Astrocyte of the spinal cord (primary cell): ENCODE measurements around the gene FGF7.
A peak's percentile ranks its signal among the peaks of the same experiment; 100 is the strongest.

Source experiments
- DNase-seq: peaks from one replicate; pipeline ENCODE4 v3.0.0; 2011; ENCODE audit warnings: low read depth, low spot score
- H3K4me3 ChIP-seq: 2 replicates; pipeline ENCODE4 v1.5.1; 2011; ENCODE audit warnings: low read depth, mild to moderate bottlenecking, low read length, moderate library complexity
- CTCF ChIP-seq: IDR thresholded peaks from 2 replicates; pipeline ENCODE4 v1.5.1; 2012; ENCODE audit warnings: low read depth, mild to moderate bottlenecking, low read length, inconsistent platforms
- in situ Hi-C: cut with HindIII; loops from 2 replicates; pipeline ENCODE4 v1.10.0; 2017; ENCODE audit warnings: low sequenced_read_pairs

The FGF7 gene

GRCh38 chr15:49490966-49491365, 67.9 kb downstream of the FGF7 start:
- DNase-seq: no peak
- no peak overlapping the region for H3K4me3 ChIP-seq
- in situ Hi-C loops: no loop called here
- TF ChIP-seq CTCF: no peak

GRCh38 chr15:49492151-49492550, 69.1 kb downstream of the FGF7 start:
- no peak for TF ChIP-seq CTCF

GRCh38 chr15:49492830-49493229, 69.8 kb downstream of the FGF7 start:
- no peak overlapping the region for H3K4me3 ChIP-seq
- no peak for DNase-seq
- no peak for TF ChIP-seq CTCF
- in situ Hi-C loops: no loop called here

More at GRCh38 chr15:49492151-49492550, 69.1 kb downstream of the FGF7 start:
- H3K4me3 ChIP-seq: no peak overlapping the region
- in situ Hi-C loops: no loop called here
- no peak for DNase-seq

GRCh38 chr15:49494842-49495241, 71.8 kb downstream of the FGF7 start:
- DNase-seq: no peak
- H3K4me3 ChIP-seq: no peak overlapping the region
- TF ChIP-seq CTCF: no peak
- in situ Hi-C loops: no loop called here

GRCh38 chr15:49495993-49496753, 73.1 kb downstream of the FGF7 start:
- DNase-seq: peak; percentile 39
- in situ Hi-C loops: no loop called here
- TF ChIP-seq CTCF: no peak
- H3K4me3 ChIP-seq: no peak overlapping the region

GRCh38 chr15:49501586-49501985, 78.5 kb downstream of the FGF7 start:
- no peak overlapping the region for H3K4me3 ChIP-seq
- in situ Hi-C loops: no loop called here
- DNase-seq: no peak
- TF ChIP-seq CTCF: no peak
